Adrenal gland (tissue), 5 donors: ENCODE results near the gene COG1.

Experiments
- CTCF ChIP-seq, 6 experiments: fragments of 450-650 bp in 4 of 6; fragments of 200-600 bp in 2 of 6; sonication (generic) in 1 of 6; IDR thresholded peaks; 1 replicate in 5 of 6; 2 replicates in 1 of 6; pipeline versions ENCODE4 v1.5.1 to v1.8.0; 2016 to 2021; ENCODE audit warnings: antibody characterized with exemption in 6 of 6, mild to moderate bottlenecking in 2 of 6, moderate library complexity in 1 of 6
- POLR2A ChIP-seq, 2 donors: fragments of 450-650 bp; IDR thresholded peaks; one replicate each; pipeline ENCODE4 v1.6.1; 2017; ENCODE audit warnings: antibody characterized with exemption in 2 of 2, mild to moderate bottlenecking in 2 of 2, moderate library complexity in 1 of 2
- donor health status: DM: no; HTN: no; CAD: no.

GRCh38 chr17:73231395-73231794 is 38.5 kb downstream of the COG1 start:
- TF ChIP-seq CTCF (IDR thresholded peaks at IDR 0.05) (no peak), POLR2A (IDR thresholded peaks at IDR 0.05) (no peak)
